HG02763 (cell line): ENCODE measurements around the gene PLCG2.
A peak's percentile ranks its signal among the peaks of the same experiment; 100 is the strongest.

ENCODE experiments used
- ATAC-seq: cut with Tn5 transposase; IDR thresholded peaks from one replicate; pipeline ENCODE4 v1.9.1; 2021; ENCODE audit warnings: mild to moderate bottlenecking, moderate library complexity; ENCODE audit not compliant: unreplicated experiment

The PLCG2 gene

DNA sequence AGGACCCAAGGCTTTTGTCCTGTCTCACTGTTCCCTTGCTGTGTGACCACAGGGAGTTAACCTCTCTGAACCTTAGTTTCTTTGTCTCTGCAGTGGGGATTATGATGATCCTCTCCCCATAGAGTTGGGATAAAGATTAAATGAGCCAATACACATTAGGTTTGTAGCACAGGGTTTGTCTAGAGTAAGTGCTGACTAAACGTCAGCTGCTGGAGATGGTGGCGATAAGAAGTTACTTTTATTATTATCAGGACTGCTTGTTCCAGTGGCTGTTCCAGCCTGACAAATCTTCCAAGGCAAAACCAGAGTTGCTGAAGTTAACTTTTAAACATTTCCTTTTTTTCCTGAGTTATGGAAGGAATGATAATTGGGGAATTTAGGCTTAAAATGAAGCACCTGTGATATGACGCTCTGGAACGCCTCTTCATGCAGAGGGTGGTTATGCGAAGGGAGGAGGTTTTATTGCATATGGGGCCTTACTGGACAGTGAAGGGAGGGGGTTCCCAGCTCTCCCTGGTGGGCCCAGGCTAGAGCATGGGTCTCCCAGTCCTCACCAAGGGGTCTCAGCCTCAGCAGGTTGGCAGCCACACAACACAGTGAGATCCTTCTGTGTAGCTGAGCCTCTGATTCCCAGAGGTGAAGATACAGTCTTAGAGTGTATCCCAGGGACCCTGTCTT lies 35.8 kb downstream of the PLCG2 start:
- no peak for ATAC-seq

DNA sequence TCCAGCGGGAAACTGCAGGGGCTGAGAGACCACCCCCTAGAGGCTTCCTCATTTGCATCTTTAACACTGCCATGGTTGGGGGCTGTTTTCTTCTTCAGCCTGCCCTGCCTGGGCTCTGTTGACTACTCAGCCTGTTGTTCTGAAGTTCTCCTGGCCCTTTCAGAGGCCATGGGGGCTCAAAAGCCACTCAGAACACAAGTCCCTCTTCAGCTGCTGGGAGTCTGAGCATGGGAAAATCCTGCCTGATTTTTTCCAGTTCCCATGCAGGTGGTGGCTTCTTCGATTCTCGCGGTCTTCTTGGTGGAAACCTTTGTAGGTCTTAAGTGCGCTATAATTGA lies 36.3 kb downstream of the PLCG2 start:
- ATAC-seq, result no peak

DNA sequence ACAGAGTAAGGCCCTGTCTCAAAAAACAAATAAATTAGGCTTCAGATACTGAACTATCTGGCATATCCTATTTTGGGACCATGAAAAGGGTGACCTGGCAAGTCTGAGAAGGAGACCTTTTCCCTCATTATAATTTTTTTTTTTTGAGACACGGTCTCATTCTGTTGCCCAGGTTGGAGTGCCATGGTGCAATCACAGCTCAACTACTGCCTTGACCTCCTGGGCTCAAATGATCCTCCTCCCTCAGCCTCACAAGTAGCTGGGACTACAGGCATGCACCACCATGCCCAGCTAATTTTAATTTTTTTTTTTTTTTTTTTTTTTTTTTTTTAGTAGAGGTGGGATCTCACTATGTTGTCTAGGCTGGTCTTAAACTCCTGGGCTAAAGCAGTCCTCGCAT lies 37.3 kb downstream of the PLCG2 start:
- ATAC-seq, result no peak

DNA sequence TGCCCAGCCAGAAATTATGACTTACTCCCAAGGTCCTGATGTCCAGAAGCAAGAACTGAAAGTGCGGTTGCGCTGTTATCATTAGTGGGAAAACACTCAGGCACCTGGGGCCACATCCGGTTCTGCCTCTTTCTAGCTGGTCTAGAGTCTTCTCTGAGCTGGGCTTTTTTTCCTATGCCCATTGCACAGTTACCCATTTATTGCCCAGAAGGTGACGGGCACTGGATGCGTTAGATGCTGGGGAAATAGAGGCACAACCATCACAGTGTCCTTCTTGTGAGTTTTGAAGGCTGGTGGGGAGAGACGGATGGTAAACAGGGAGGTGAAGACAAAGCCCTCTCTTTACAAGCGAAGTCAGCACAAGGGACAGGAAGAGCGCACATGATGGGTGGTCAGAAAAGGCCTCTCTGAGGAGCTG lies 37.7 kb downstream of the PLCG2 start:
- peak; percentile 35 for ATAC-seq

DNA sequence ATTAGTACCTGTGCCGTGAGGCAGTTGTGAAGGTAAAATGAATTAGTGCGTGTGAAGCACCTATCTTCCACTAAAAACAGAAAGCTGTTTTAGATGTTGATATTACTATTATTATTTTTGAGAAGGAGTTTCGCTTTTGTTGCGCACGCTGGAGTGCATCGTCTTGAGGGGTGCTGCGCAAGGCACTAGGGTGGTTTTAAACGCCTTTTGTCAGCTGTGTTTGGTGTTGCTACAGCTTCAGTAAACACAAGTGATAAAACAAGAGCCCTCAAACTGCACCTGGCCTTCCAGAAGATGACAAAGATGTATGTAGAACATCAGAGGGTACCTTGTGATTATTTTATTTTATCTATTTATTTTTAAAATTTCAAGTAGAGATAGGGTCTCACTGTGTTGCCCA lies 38.2 kb downstream of the PLCG2 start:
- ATAC-seq, result no peak

DNA sequence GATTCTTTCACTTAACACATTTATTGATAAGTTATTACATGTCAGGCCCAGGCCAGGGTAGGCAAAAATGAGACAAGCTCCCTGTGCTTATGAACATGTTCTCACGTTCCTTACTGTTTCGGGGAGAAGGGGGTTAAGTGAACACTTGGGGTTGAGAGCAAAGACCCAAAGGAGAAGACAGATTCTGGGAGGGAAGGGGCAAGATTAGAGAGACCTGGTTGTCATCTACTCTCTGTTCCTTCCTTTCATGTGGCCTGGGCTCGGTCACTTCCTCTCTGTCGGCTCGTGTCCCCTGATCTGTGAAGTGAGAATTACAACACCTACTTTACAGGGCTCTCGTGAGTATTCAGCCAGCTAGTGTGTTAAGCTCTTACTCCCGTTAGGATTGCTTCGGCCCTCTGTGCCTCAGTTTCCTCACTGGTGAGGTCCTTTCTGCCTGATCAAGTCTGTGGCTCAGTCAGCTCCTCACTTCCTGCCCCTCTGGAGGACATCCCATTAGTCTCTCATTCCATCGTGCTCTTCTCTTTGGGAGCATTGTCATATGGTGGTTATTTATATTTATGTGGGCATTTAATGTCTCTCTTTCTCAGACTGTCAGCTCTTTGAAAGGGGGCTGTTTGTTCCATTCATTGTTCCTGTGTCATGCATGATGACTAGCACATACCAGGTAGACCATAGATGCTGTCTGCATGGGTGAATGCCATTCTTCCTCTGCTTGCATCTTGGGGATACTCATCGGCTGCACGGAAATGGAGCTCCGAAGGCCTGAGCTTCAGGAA lies 38.9 kb downstream of the PLCG2 start:
- ATAC-seq, result no peak

DNA sequence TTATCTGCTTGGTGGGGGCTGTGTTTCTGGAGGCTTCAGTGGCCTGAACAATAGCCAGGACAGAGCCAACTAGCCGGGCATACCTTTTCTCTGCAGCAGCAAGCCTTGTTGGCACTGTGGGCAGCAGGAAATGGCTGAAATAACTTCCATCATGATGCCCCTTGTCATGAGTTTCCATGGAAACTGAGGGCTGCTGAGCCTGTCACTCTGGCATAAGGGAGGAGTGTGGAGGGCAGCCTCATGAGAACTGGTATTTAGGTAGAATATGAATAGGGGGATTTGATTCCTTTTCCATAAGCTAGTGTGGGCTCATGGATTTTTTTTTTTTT lies 39.4 kb downstream of the PLCG2 start:
- no peak for ATAC-seq

GRCh38 chr16:81818905-81819304 lies 39.8 kb downstream of the PLCG2 start:
- ATAC-seq, result no peak

DNA sequence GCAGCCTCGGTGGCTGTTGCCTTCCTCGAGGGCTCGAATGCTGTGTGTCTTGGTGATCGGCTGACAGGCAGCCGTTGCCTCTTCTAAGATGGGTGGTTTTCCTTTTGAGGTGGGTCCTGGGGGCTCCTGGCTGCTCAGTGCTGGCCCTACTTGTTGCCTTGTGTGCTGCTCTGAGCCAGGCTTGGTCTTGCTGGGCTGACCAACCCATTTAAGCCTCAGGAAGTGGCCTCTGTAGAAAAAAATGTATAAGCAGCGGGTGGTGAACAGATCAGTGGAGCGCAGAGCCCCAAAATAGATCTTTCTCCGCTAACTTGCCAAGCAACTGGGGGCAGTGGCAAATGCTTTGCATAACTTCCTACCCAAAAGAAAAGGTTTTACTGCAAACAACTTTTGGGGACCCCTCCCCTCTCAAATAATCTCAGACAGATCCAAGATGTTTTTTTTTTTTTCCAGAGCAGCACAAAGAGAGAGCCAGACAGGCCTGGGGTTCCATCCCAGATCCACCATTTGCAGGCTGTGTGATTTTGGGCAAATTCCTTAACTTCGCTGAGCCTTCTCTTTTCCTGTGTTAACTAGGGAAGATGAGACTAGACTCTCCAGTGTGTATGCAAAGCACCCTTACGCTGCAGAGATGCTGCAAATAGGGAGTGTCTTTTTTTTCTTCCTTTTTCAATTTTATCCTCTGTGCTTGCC lies 42.5 kb downstream of the PLCG2 start:
- peak; percentile 47 for ATAC-seq

- peak; percentile 41 for ATAC-seq
Observed at GRCh38 chr16:81823111-81823510, 44.0 kb downstream of the PLCG2 start.

DNA sequence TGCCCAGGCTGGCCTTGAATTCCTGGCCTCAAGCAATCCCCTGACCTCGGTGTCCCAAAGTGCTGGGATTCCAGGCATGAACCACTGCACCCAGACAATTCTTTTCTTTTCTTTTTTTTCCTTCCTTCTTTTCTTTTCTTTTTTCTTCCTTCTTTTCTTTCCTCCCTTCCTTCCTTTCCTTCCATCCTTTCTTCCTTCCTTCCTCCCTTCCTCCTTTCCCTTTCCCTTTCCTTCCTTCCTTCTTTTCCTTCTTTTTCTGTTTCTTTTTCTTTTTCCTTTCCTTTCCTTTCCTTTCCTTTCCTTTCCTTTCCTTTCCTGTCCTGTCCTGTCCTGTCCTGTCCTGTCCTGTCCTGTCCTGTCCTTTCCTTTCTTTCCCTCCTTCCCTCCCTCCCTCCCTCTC lies 44.6 kb downstream of the PLCG2 start:
- no peak for ATAC-seq

DNA sequence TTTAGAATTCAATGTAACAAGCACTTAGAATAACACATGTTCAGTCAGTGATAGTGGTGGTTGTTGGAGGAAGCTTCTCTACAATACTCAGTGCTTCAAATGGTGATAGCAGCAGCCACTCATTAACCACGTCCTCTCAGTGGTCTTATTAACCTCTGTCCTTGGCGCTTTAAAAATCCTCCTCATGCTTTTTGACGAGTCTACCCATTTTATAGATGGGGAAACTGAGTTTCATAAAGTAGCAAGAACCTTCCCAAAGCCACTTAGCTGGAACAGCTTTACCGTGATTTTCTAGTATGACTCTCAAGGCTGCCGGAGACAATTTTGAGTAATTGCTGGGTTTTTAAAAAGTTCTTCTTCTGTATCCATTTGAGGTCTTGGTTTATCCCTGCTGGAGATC lies 47.4 kb downstream of the PLCG2 start:
- no peak for ATAC-seq

DNA sequence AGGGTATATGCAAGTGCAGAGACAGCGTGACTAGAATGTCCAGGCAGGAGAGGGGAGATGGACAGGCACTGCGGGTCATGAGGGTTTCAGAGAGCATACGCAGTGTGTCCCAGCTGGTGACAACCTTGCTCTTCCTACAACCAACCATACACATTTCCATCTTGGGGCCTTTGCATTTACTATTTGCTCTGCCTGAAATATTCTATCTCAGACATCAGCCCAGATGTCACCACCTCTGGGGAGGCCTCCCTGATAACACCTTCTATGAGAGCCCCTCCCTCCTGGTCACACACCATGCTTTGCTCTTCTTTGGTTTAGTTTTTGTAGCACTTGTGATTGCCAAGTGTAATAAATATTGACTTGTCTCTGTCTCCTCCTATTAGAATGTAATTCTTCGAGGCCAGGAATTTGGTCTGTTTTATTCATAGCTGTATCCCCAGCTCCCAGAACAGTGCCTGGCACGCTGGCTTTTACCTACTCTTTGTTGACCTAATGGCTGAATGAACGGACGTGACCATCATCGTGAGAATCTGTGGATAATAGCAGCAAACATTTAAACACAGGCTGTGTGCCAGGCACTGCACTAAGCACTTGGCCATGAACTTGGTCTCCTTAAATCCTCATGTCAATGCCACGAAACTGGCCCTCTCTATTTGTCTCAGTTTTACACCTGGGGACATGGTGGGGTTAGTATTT lies 51.9 kb downstream of the PLCG2 start:
- no peak for ATAC-seq

GRCh38 chr16:81831722-81832126 lies 52.6 kb downstream of the PLCG2 start:
- ATAC-seq, result peak; percentile 82

- no peak for ATAC-seq
Observed at GRCh38 chr16:81832801-81833547, 53.9 kb downstream of the PLCG2 start.

GRCh38 chr16:81833751-81834150 lies 54.7 kb downstream of the PLCG2 start:
- ATAC-seq, result no peak

DNA sequence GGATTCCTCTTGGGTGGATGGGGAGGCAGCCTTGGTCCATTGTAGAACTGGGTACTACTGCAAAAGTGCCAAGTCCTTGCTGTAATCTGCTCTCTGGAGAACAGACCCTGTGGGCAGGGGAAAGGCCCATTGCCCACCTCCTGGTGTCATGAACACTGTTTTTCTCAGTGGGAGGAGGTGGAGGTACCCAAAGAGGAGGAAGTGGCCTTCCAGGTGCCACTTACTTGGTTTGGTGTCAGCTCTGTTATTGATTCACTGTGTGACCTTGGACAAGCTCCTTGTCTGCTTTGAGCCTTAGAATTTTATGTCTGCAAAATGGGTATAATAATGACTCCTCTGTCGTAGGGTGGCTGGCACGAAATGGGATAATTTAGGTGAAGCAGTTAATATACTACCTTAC lies 55.8 kb downstream of the PLCG2 start:
- ATAC-seq, result no peak

- ATAC-seq, result peak; percentile 48
Observed at GRCh38 chr16:81836279-81837054, 57.4 kb downstream of the PLCG2 start.

DNA sequence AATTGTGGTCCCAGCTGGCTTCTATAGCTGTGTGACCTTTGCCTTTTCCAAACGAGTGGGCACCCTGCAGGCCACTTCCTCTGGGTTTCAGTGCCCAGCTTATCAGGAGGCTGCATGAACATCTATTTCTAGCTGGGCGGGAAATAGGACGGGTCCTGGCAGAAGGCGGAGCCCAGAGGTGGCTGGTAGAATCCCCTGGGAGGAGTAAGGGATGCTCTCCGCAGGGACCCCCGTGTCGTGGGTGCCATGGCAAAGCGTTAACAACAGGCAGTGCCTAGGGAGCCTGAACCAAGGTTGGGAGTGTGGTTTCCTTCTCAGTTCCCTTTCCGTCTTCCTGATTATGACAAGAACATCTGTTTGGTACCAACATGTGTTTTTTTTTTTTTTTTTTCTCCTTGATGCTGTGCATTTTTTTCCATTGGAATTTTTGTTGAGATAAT lies 58.2 kb downstream of the PLCG2 start:
- ATAC-seq, result no peak

DNA sequence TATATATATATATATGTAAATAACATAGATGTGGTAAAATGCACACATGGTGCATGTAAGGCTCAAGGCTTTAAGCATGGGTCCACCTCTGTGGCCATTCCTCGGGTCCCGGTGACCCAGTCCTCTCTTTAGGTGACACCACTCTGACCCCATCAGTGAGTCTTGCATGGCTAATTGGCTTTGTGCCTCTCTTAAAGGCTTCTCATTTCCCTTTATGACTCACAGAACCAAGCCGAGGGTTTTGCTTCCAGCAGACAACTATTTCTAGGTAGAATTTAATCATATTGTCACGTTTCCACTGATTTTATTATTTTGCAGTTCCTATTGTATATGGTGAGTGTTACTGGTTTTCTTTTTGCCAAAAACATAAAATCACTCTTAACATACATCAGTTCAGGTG lies 59.7 kb downstream of the PLCG2 start:
- no peak for ATAC-seq
